ENCODE measurements around the gene OPRL1.
"Not testable (repeated sequence)": the region's sequence is repeated elsewhere in the genome, so short reads cannot be mapped to it uniquely, and the experiment has no call there.

The OPRL1 gene

DNA sequence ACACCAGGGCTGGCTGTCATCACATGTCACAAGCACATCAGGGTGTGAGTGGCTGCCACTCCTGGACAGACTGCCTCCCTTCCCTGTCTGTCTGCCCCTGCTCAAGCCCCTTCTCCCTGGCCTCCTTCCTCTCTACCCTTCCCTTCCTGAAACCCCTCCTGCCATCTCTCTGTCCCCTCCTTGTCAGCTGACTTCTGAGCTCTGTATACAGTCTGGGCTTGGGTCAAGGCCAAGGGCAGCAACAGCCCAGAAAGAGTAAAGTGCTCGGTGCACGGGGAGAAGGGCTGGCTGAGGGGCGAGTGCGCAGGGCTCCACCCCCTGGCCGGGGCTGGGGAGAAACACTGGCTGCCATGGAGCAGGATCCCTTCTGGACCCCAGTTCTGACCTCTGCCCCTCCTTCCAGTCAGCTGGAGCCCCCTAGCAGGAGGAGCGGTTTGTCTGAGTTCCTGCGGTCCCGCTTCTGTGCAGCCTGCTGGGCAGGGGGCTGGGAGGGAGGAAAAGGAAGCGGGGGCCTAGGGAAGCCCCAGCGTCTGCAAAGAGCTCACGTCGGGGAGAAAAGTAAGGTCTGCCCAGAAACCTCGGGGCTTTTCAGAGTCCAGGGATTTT, 2.3 kb downstream of the OPRL1 start:
- peak overlapping the region; percentile 20 for H3K27ac Mint-ChIP-seq
- ATAC-seq = no peak
- H3K4me3 Mint-ChIP-seq = peak overlapping the region; percentile 36
- H3K27me3 Mint-ChIP-seq = peaks cover 10% of the 10 kb centered on the region
- peaks cover 3% of the 10 kb centered on the region for H3K9me3 Mint-ChIP-seq
- H3K4me1 Mint-ChIP-seq = peaks cover 46% of the 10 kb centered on the region
- no peaks in the 10 kb centered on the region for H3K36me3 Mint-ChIP-seq

DNA sequence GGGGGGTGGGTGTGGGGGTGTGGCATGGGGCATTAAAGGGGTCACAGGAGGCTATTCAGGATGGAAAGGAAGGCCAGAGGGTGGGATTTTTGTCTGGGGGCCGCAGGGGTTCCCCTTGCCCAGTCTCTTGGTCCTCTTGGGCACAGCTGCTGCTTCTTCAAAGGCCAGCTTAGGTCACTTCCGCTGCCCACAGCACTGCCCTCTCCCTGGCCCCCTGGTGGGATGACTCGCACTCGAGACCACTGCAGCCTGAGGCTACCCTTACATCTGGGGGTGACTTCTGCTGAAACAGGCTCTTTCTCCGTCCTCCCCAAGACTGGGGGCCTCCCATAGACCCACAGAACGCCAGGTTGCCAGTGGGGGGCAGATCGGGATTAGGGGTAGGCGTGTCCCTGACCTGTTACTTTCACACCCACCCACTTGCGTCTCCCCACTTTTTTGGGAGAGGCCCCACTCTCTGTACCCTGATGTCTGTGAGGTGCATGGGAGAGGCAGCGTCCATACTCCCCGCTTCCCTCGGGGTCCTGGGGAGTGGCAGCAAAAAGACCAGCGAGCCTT, 3.0 kb downstream of the OPRL1 start:
- Mint-ChIP-seq H3K4me1 (peaks cover 39% of the 10 kb centered on the region), H3K4me3 (peak overlapping the region; percentile 78), H3K27ac (peak overlapping the region; percentile 69), H3K27me3 (peaks cover 10% of the 10 kb centered on the region), H3K36me3 (no peaks in the 10 kb centered on the region), H3K9me3 (peaks cover 6% of the 10 kb centered on the region)
- no peak for ATAC-seq

DNA sequence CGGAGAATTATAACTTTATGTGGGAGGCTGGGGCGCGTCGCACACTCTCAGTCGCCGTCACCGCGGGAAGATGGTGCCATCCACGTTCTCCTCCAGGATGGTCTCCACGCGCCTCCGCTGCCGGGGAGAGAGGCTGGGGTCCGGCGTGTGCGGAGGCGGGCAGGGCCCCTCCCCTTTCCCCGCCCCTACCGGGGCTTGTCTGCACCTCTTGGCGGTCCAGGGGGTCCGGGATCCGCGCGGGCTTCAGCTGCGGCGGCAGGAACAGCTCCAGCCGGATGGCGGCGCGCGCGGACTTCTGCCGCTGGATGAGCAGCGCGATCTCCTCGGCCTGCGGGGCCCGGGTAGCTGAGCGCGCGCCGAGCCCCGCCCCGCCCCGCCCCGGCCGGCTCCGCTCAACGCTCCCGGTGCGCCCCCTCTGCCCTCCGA, 3.5 kb downstream of the OPRL1 start:
- Mint-ChIP-seq H3K27ac (peak overlapping the region; percentile 69), H3K9me3 (peaks cover 6% of the 10 kb centered on the region), H3K4me3 (peak overlapping the region; percentile 78)

DNA sequence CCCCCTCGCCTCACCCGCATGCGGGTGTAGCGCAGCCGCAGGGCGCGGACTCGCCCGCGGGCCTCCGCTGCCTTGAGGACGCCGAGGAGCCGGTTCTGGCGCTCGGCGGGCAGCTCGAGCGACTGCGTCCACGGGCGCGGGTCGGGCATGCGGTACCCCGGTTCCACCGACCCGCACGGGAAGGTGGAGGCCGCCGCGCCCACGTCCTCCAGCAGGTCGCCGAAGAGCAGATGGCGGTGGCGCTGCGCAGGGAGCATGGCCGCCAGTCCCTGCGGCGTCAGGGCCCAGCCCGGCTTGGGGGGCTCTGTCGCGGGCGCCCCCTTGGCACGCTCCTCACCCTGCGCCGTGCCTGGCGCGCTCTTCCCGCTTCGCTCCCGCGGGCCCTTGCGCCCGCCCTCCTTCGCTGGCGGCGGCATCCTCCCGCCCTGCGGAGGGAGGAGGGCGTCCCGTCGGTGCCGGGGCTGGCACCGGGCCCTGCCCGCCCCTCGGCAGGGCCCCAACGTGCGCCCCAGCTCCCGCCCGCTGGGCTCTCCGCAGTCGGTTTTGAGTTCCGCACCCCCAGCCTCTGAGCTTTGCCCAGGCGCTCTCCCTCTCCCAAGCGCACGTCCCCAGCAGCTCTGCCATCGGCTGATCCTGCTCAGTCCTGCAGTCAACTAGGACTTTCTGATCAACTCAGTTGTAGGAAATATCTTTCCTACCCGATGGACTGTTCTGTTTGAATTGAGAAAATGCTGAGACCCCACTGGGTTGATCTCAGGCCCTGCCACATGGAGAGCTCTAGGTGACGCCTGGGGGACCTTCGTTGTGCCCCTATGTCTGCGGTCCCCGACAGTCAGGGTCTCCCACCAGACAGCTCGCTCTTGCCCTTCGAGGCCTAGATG, 4.2 kb downstream of the OPRL1 start, which contains the start of gene LKAAEAR1:
Gene LKAAEAR1, minus strand, starts transcription at position 595 of the 881 bp plus-strand sequence. Its CDS starts 179 bp downstream, at position 416.
- Mint-ChIP-seq H3K4me1 (peaks cover 36% of the 10 kb centered on the region), H3K27ac (peak within 1 kb of the TSS; percentile 69), H3K4me3 (peak within 1 kb of the TSS; percentile 87), H3K27me3 (peaks cover 10% of the 10 kb centered on the region), H3K9me3 (peaks cover 6% of the 10 kb centered on the region), H3K36me3 (no peaks in the 10 kb centered on the region)
- ATAC-seq = no peak

More for the DNA sequence above, 3.5 kb downstream of the OPRL1 start:
- H3K36me3 Mint-ChIP-seq = no peaks in the 10 kb centered on the region
- peak; percentile 49 for ATAC-seq
- H3K27me3 Mint-ChIP-seq = peaks cover 10% of the 10 kb centered on the region
- peaks cover 36% of the 10 kb centered on the region for H3K4me1 Mint-ChIP-seq

DNA sequence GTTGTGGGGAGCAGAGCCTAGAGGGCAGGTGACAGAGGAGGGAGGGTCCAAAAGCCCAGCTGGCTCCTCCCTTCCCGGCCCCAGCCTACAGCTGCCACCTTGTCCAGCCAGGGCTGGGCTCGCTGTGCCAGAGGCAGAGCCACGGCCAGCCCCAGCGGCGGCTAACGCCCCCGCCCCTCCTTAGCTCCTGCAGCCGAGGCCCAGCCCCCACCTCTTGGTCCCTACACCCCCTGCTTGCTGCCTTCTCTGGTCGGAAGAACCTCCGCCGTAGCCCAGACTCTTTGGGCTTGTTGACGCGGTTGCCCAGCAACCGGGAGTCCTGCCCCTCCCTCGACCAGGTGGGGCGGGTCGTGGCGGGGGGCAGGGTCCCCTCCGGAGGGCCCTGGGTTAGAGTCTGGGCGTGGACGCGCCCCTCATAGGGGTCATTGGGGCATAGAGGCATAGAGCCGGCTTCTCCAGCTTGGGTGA, 4.8 kb downstream of the OPRL1 start:
- Mint-ChIP-seq H3K9me3 (peaks cover 6% of the 10 kb centered on the region), H3K27ac (peak overlapping the region; percentile 55), H3K4me1 (peaks cover 42% of the 10 kb centered on the region), H3K36me3 (no peaks in the 10 kb centered on the region), H3K4me3 (peak overlapping the region; percentile 87), H3K27me3 (peaks cover 10% of the 10 kb centered on the region)
- no peak for ATAC-seq

DNA sequence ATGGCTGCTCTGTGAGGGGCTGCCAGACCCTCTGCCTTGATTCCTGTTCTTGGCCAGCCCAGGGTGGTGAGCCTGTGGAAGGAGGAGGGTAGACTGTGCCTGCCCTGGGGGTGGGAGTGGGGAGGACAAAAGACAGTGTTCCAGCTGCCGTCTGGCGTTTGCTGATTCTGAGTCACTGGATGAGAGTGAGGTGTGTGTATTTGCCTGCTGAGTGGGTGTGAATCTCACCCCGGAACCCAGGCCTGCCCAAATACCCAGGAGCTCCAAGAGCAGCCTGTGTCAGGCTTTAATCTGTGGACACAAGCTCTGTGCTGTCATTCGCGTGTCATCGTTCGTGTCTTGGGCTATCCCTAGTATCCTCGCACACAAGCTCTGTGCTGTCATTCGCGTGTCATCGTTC, 6.9 kb downstream of the OPRL1 start:
- H3K4me3 Mint-ChIP-seq = no peak overlapping the region
- no peaks in the 10 kb centered on the region for H3K36me3 Mint-ChIP-seq
- peaks cover 10% of the 10 kb centered on the region for H3K27me3 Mint-ChIP-seq
- H3K9me3 Mint-ChIP-seq = peaks cover 6% of the 10 kb centered on the region
- no peak for ATAC-seq
- H3K27ac Mint-ChIP-seq = no peak overlapping the region
- peaks cover 36% of the 10 kb centered on the region for H3K4me1 Mint-ChIP-seq

DNA sequence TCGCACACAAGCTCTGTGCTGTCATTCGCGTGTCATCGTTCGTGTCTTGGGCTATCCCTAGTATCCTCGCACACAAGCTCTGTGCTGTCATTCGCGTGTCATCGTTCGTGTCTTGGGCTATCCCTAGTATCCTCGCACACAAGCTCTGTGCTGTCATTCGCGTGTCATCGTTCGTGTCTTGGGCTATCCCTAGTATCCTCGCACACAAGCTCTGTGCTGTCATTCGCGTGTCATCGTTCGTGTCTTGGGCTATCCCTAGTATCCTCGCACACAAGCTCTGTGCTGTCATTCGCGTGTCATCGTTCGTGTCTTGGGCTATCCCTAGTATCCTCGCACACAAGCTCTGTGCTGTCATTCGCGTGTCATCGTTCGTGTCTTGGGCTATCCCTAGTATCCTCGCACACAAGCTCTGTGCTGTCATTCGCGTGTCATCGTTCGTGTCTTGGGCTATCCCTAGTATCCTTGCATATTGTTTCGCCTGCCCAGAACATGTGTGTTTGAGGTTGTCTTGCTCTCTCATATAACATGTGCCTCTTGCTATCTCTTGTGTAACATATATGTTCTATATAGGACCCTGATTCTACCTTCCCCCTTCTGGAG, 7.4 kb downstream of the OPRL1 start:
- not testable (repeated sequence) for H3K27ac Mint-ChIP-seq, ATAC-seq, H3K36me3 Mint-ChIP-seq, H3K4me3 Mint-ChIP-seq, H3K9me3 Mint-ChIP-seq
- H3K27me3 Mint-ChIP-seq = peaks cover 10% of the 10 kb centered on the region
- H3K4me1 Mint-ChIP-seq = peaks cover 36% of the 10 kb centered on the region

DNA sequence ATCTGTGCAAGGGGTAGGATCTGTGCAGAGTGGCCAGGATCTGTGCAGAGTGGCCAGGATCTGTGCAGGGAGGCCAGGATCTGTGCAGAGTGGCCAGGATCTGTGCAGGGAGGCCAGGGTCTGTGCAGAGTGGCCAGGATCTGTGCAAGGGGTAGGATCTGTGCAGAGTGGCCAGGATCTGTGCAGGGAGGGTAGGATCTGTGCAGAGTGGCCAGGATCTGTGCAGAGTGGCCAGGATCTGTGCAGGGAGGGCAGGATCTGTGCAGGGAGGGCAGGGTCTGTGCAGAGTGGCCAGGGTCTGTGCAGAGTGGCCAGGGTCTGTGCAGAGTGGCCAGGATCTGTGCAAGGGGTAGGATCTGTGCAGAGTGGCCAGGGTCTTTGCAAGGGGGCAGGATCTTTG, 8.7 kb downstream of the OPRL1 start:
- H3K27ac Mint-ChIP-seq, H3K9me3 Mint-ChIP-seq, H3K36me3 Mint-ChIP-seq, H3K4me3 Mint-ChIP-seq, ATAC-seq: not testable (repeated sequence)
- Mint-ChIP-seq H3K27me3 (peaks cover 10% of the 10 kb centered on the region), H3K4me1 (peaks cover 36% of the 10 kb centered on the region)

DNA sequence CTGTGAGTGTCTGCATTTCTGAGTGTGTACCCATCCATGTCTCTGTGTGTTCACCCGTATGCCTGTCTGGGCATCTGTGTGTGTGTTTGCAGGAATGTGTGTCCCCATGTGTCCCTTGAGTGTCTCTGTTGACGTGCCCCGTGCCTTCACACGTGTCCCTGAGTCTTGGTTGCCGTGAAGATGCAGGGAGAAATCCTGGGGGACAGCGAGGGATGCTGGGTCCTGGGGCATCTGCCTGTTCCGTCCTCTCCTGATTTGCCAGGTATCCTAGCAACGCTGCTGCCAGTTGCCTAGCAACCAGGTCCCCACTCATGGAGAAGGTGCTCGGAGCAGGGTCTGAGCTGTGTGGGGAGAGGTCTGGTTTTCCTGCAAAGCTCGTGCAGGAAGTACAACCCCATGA, 10.3 kb downstream of the OPRL1 start:
- peaks cover 29% of the 10 kb centered on the region for H3K4me1 Mint-ChIP-seq
- no peak for ATAC-seq
- H3K27me3 Mint-ChIP-seq = no peaks in the 10 kb centered on the region
- H3K4me3 Mint-ChIP-seq = no peak overlapping the region
- no peaks in the 10 kb centered on the region for H3K36me3 Mint-ChIP-seq
- peaks cover 6% of the 10 kb centered on the region for H3K9me3 Mint-ChIP-seq
- H3K27ac Mint-ChIP-seq = no peak overlapping the region

DNA sequence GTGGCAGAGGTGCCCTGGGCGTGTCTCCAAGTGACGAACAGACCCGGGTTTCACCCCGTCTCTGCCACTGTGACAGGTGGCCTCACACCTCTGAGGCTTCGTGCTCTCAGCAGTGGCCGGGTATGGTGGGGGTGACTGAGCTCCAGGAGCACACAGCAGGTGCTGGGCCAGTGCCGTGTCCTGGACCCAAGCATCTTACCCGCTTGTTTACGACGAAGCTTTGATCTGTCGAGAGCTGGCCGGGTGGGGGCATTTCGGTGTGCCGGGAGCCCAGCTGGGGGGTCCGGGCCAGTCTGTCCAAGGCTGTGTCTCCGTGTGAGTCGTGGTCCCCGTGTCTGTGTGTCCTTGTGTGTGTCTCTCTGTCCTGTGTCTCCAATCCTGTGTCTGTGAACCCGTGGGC, 11.5 kb downstream of the OPRL1 start:
- Mint-ChIP-seq H3K27me3 (no peaks in the 10 kb centered on the region), H3K9me3 (peaks cover 6% of the 10 kb centered on the region), H3K4me3 (no peak overlapping the region), H3K36me3 (peaks cover 1% of the 10 kb centered on the region), H3K27ac (no peak overlapping the region), H3K4me1 (peaks cover 40% of the 10 kb centered on the region)
- ATAC-seq = no peak

DNA sequence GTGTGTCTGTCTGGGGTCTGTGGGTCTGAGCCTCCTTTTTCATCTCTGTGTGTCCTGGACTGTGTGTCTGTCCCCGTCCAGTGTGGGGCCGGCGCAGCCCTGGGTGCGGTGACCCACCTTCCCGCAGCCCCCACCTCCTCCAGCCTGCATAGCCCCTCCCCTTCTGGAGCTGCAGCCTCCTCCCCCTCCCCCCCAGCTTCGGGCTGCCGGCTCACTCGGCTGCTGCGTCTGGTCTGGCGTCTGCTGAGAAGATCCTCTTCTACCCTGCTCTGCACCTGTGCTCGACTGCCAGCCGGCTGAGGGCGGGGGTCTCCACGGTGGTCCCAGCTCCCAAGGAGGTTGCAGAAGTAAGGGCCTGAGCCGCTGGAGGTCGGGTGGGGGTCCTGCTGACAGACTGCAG, 11.9 kb downstream of the OPRL1 start:
- peak; percentile 20 for ATAC-seq
- Mint-ChIP-seq H3K27me3 (no peaks in the 10 kb centered on the region), H3K27ac (no peak overlapping the region), H3K9me3 (peaks cover 7% of the 10 kb centered on the region), H3K4me3 (no peak overlapping the region), H3K4me1 (peaks cover 45% of the 10 kb centered on the region), H3K36me3 (peaks cover 6% of the 10 kb centered on the region)

DNA sequence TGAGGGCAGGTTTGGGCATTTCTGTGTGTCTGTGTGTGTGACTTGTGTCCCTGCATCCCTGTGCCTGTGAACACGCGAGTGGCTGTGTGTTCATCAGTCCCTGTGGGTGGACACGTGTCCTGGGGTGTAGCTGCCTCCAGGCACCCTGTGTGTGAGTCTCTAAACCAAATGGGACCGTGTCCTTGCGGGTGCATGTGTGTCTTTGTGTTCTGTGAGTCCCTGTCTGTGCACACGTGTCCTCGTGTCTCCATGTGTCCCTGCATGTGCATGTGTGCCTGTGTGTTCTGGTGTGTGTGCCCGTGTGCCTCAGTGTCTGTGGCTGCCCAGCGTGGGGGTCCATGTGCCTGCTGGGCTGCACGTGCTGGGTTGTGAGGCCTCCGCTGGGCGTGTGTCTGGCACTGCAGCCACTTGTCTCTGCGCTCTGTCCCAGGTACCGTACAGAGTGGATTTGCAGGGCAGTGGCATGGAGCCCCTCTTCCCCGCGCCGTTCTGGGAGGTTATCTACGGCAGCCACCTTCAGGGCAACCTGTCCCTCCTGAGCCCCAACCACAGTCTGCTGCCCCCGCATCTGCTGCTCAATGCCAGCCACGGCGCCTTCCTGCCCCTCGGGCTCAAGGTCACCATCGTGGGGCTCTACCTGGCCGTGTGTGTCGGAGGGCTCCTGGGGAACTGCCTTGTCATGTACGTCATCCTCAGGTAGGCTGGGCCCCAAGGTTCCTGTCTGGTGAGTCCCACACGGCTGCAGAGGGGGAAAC, 12.6 kb downstream of the OPRL1 start:
- no peak overlapping the region for H3K4me3 Mint-ChIP-seq

DNA sequence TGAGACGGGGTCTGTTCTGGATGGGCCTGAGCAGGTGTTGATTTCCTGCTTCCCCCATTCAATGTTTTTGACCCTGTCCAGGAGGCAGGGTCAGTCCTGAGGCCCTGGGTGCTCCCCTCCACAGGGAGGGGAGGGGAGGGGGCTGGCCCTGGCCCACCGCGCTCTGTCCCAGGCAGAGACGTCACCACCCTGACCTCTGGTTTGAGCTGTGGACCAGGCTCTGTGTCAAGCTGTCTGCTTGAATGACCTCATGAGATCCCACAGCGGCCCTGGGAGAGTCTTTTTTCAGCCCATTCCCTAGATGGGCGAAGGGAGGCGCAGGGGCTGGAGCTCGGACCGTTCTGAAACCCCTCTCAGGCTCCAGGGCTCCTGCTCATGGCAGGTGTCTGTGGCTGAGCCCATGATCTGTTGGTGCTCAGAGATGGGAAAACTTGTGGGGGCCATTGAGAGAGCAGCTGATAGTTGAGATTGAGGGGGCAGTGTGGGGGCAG, 13.2 kb downstream of the OPRL1 start:
- H3K27ac Mint-ChIP-seq = peak overlapping the region; percentile 72

More for the DNA sequence above, 12.6 kb downstream of the OPRL1 start:
- Mint-ChIP-seq H3K36me3 (peaks cover 9% of the 10 kb centered on the region), H3K27ac (no peak overlapping the region), H3K9me3 (peaks cover 9% of the 10 kb centered on the region), H3K27me3 (no peaks in the 10 kb centered on the region), H3K4me1 (peaks cover 49% of the 10 kb centered on the region)
- ATAC-seq = peak; percentile 28

DNA sequence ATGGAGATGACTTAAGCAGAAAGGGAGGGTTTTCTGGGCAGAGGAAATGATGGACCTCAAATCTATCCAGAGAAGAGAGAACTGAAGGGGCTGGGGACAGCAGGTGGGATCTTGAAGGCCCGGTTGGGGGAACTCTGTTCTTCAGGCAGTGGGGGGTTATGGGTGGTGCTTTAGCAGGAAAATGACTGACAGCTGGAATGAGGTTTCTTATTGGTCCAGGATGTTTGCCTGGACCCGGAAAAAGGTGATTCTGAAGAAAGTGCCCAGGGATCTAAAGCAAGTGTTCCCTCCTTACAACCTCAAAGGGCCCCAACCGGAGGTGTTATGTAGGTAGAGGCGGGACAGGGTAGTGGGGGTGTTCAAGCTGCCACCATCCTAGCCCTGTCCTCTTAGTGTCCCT, 15.6 kb downstream of the OPRL1 start:
- Mint-ChIP-seq H3K4me1 (peaks cover 57% of the 10 kb centered on the region), H3K9me3 (peaks cover 6% of the 10 kb centered on the region), H3K36me3 (peaks cover 15% of the 10 kb centered on the region), H3K27ac (peak overlapping the region; percentile 9), H3K27me3 (no peaks in the 10 kb centered on the region), H3K4me3 (no peak overlapping the region)
- ATAC-seq = no peak

More for the DNA sequence above, 13.2 kb downstream of the OPRL1 start:
- Mint-ChIP-seq H3K9me3 (peaks cover 6% of the 10 kb centered on the region), H3K36me3 (peaks cover 11% of the 10 kb centered on the region), H3K4me3 (no peak overlapping the region), H3K4me1 (peaks cover 49% of the 10 kb centered on the region), H3K27me3 (no peaks in the 10 kb centered on the region)
- no peak for ATAC-seq
